Activated gamma-delta T cell (primary cell): Measurements from ENCODE around the gene C16orf89.
"Not testable (repeated sequence)": the region's sequence is repeated elsewhere in the genome, so short reads cannot be mapped to it uniquely, and the experiment has no call there.

ENCODE experiments used
- DNase-seq: peaks from one replicate; lab custom pipeline; 2025; lab: John Stamatoyannopoulos, UW

The C16orf89 gene

GRCh38 chr16:5084802-5085201, 19.0 kb upstream of the C16orf89 start:
- DNase-seq = not testable (repeated sequence)

DNA sequence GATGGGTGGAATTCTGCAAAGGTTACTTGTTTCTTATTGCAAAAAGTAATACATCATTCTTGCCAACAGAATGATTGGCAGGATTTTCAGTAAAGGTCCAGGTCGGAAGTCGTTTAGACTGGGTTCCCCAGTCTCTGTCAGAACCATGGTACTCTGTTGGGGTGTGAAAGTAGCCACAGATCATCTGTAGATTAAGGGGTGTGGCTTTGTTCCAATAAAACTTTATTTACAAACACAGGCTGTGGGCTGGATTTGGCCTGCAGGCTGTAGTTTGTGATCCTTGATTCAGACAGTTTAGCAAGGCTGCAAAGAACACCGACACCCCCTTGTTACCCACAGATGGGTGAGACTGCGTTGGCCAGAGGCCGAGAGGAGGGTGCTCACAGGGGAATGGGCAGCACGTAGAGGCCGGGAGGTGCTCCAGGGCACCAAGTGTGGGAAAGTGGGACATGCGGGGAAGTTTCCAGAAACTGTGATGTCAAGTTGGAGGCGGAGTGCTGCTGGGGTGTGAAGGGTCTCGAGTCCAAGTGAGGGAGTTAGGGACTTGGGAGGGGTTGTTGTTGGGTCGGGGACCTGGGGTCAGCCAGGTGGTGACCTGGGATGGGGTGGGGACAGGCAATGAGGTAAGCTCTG, 18.5 kb upstream of the C16orf89 start:
- DNase-seq = not testable (repeated sequence)

DNA sequence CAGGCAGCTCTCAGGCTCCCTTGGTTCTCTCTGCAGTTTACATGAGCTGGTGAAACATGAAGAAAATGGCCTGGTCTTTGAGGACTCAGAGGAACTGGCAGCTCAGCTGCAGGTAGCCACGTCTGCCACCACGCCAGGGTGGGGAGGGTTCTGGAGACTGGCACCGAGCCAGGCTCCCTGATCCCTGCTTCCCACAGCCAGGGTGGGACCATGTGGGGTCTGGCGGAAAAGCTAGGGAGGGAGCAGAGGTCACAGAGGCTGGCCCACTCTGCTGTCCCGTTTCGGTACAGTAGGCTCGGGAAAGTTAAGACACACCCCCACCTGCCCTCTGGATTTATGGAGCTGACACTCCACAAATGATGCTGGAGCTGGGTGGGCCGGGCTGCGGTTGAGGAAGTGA, 17.9 kb upstream of the C16orf89 start:
- DNase-seq = not testable (repeated sequence)

- DNase-seq = not testable (repeated sequence)
These were observed 15.2 kb upstream of the C16orf89 start for GRCh38 chr16:5080996-5081395.

GRCh38 chr16:5080461-5080860, 14.7 kb upstream of the C16orf89 start:
- DNase-seq = not testable (repeated sequence)

- no peak for DNase-seq
These were observed 12.9 kb upstream of the C16orf89 start for GRCh38 chr16:5078626-5079025.

GRCh38 chr16:5077304-5077703, 11.5 kb upstream of the C16orf89 start:
- DNase-seq = no peak

DNA sequence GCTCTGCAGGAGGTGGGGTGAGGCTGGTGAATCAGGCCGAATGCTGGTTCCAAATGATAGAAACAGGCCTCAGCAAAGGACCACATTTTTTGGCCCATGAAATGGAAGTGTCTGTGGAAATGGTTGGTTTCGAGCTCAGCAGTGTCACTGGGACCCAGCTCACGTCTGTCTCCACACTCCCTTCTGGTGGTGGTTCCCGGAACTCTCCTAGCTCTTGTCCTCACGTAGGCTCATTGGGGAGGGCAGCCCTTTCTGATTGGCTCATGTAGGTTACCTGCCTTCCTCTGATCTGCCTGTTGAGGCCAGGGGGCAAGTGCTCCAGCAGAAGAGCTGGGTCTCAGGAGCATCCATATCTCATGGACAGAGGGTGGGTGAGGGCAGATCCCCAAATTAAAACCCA, 9.9 kb upstream of the C16orf89 start:
- no peak for DNase-seq

DNA sequence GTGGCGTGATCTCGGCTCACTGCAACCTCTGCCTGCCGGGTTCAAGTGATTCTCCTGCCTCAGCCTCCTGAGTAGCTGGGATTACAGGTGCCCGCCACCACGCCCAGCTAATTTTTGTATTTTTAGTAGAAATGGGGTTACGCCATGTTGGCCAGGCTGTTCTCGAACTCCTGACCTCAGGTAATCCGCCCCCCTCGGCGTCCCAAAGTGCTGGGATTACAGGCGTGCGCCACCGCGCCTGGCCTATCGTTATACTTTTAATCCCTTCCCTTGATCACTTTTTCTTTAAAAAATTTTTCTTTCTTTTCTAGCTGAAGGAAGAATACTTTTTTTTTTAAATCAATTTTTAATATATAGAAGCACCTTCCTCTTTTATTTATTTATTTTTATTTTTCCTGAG, 8.0 kb upstream of the C16orf89 start:
- not testable (repeated sequence) for DNase-seq

GRCh38 chr16:5073279-5073629, 7.5 kb upstream of the C16orf89 start:
- DNase-seq = no peak

DNA sequence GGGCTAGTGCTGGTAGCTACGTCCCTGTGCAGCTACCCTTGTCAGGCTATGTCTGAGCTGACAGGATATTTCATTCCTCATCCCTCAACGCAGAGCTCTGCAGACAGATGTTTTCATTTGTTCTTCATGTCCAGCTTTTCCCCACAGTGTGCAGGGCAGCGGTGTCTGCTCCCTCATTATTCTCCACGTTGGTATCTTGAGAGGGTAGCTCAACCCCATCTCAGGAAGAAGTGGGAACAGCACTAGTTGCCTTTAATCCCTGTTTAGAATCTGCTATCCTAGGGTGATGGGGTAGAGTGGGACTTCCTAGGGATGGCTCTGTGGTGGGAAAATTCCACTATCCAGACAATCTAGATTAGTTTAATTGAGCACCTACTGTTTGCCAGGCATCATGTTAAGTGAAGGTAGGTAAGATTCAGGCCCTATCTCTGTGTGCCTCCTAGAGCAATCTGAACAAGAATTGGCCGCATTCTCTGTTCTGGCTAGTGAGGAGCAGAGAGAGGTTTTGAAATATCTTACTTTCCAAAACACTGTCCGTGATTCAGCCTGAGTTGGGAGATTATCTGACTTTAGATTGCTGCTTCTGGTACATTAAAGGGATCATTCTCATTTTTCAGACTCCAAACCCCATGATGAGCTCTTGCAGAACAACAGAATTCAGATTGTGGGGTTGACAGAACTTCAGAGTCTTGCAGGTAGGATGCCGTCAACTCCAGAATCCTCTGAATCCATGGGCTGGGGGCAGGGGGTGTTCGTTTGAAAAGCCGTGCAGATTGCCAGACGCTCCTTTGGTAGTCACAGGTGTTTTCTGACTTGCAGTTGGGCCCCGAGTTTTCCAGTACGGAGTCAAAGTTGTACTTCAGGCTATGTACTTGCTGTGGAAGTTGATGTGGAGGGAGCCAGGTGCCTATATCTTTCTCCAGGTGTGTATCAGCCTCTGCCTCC, 6.8 kb upstream of the C16orf89 start:
- DNase-seq = no peak

DNA sequence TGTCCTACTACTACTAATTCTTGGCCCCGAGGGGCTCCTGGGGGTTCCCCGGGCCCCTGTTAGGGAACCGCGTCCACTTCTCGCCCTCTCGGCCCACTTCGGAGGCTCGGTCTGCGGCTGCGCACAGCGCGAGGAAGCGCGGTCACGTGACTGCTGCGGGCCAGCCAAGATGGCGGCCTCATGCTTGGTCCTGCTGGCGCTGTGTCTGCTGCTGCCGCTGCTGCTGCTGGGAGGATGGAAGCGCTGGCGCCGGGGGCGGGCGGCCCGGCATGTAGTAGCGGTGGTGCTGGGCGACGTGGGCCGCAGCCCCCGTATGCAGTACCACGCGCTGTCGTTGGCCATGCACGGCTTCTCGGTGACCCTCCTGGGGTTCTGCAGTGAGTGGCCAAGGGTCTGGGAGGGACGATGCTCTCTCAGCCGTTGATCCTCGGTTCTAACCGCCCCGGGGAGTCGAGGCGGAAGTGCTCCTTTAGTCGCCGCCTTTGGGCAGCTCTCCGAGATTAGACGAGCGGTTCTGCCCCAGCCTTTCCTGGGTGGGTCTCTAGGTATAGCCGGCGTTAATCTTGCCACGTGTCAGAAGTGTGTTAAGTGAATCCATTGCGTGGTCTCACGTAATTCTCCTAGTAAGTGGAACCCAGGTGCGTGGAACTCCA, 6.1 kb upstream of the C16orf89 start, which contains the start of gene ALG1:
Gene ALG1, plus strand, starts transcription at position 163 of the 653 bp plus-strand sequence. Its CDS starts 7 bp downstream, at position 170.
- peak; percentile 82 for DNase-seq

- no peak for DNase-seq
These were observed 5.6 kb upstream of the C16orf89 start for GRCh38 chr16:5071341-5071680.

DNA sequence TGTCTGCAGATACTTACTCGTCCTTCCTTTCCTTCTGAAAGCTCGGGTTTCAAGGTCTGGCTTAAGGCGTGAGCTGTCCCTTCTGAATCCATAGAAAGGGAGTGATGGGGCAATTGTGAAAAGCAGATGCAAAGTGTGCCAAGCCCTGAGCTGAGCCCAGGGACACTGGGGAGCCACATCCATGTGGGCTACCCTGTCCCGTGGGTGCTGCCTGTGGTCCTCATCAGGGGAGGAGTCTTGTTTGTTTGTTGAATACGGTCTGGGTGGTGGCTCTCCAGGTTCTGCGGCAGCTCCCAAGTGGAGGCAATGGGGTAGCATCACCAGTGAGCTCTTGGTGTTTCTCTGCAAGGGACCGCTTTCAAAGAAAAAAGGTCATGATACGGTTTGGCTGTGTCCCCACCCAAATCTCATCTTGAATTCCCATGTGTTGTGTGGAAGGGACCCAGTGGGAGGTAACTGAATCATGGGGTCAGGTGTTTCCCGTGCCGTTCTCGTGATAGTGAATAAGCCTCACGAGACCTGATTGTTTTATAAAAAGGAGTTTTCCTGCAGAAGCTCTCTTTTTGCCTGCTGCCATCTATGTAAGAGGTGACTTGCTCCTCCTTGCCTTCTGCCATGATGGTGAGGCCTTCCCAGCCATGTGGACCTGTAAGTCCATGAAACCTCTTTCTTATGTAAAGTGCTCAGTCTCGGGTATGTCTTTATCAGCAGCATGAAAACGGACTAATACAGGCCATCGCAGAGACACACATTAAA, 4.9 kb upstream of the C16orf89 start:
- DNase-seq = no peak

GRCh38 chr16:5069854-5070253, 4.1 kb upstream of the C16orf89 start:
- no peak for DNase-seq

- DNase-seq = no peak
These were observed 3.3 kb upstream of the C16orf89 start for GRCh38 chr16:5069048-5069447.

- no peak for DNase-seq
These were observed 755 bp upstream of the C16orf89 start for GRCh38 chr16:5066511-5066910.

DNA sequence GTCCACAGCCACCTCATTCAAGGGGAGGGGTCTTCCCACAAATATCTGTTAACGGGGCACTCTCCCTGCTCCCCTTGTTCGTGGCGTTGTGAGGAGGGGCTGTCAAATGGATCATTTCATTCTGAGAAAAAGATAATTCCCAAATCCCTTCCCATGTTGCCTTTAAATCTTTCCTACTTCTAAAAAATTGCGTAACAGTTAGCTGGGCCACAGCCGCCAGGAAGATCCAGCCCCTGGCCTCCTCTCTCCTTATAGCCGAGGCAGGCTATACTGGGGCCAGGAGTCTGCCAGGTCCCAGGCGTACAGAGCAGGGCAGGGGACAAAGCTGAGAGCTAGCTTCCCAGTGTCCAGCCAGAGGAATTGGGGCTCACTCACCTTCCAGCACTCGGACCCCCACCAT, 430 bp downstream of the C16orf89 start:
- DNase-seq = no peak

- DNase-seq = no peak
These were observed 841 bp downstream of the C16orf89 start for GRCh38 chr16:5064915-5065314.

DNA sequence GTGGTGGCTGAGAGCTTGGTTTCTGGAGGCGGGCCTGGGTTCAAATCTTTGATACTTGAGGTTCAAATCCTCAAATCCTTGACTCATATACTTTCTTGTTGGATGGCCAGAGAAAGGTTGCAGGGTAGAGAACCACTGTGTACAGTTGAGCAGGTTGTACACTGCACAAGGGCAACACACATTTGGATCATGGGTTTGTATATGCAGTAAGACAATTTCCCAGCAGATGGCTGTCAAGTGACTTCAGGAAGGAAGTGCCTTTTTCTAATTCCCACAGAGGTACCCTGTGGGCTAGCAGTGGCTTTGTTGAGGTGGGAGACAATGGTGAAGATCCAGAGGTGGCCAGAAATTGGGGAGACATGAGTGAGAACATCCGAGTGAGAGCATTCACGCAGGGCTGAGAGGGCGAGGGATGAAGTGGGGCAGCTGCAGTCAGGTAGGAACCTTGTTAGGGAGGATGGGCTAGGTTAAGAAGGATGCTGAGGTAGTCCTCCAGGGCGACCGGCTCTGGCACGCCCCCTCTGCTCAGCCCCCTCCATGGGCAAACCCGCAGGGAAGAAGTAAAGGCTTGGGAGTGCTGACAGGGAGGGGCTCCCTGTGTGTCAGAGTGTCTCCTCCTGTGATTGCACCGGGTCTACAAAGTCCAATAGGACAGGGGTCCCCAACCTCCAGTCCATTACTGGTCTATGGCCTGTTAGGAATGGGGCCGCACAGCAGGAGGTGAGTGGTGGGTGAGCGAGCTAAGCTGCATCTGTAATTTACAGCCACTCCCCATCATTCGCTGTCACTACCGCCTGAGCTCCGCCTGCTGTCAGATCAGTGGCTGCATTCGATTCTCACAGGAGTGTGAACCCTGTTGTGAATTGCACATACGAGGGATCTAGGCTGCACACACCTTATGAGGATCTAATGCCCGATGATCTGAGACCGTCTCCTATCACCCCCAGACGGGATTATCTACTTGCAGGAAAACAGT, 2.7 kb downstream of the C16orf89 start:
- DNase-seq = no peak

- no peak for DNase-seq
These were observed 3.7 kb downstream of the C16orf89 start for GRCh38 chr16:5062051-5062450.
